Urothelium cell line (cell line): ENCODE measurements around the gene CRYBA4.

ENCODE experiments used
- DNase-seq: peaks from one replicate; pipeline ENCODE4 v3.0.0; 2011; ENCODE audit warnings: low spot score, mixed read lengths
- FAIRE-seq: peaks from 2 replicates; lab custom pipeline; 2011; peaks lifted over from hg19 to GRCh38; lab: Jason Lieb, UNC

CRYBA4 gene

DNA sequence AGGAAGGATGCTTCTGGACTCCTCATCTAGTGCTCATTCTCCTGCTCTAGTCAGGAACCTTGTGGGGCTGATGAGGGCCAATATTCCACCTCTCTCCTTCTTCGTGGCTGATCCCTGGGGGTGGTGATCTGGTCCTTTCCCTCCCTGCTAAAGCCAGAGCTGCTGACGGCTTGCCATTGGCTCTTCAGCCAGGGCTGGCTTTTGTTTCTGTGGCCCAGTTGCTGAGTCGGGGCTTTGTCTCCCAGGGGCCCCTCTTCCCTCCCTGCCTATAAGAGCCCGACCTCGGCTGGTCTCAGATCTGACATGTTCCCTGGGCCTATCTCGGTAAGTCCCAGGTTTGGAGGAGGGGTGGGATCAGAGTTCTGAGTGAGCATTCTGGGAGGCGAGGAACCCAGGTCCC, at the start of gene CRYBA4:
Gene CRYBA4, plus strand, starts transcription at position 301 of the 400 bp plus-strand sequence. CDS start 634 bp downstream, outside the sequence.
- FAIRE-seq = no peak
- no peak for DNase-seq

DNA sequence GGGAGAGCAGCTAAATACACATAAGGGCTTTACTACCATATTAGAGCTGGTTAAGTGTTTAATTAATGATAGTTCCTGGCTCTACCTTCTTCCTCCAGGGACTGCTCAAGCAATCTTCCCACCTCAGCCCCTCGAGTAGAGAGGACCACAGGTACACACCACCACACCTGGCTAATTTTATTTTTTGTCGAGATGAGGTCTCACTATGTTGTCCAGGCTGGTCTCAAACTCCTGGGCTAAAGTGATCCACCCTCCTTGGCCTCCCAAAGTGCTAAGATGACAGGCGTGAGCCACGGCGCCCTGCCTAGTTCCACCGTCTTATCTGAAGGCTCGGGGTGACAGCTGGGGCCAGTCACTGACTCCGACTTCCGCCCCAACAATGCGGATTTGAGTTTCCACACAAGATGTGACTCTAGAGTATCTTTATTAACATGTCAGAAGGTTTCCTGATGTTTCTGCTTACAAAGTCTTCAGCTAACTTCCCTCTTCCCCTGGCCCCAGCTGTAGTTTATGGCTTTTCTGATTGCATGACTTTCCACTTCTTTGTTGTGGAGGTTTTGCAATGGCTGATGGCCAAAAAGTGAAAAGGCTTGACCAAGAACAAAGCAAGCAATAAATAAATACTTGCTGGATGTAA, 48.6 kb upstream of the CRYBA4 start:
- DNase-seq = no peak
- FAIRE-seq = peak; percentile 5

DNA sequence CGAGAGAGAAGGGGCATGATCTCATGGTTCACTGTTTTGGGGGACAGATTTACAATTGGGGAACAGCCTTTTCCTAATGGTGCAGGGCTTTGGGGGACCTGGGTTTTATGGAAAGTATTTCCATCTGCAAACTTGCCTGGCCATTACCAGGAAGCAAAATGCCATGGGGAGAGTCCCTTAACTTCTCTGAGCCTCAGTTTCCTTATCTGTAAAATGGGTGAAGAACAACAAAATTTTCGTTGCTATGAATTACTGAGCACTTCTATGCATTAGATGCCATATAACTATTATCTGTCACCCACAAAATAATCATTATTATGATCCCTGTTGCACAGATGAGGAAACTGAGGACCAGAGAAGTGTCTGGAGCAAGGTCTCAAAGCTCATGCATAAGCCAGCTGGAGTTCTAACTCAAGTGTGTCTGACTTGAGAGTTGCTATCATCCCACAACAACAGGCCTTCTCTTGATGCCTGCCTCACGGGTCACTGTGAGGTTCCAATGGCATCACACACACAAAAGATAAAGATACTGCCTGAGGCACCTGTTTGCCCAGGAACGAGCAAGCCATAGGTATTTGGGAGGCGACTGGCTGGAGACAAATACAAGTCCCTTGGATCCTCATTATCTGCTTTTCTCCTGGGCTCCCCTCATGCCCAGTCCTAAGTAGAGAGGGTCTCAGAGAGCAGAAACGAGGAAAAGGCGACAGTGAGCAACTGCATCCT, 47.6 kb upstream of the CRYBA4 start:
- no peak for DNase-seq
- peak; percentile 50 for FAIRE-seq

DNA sequence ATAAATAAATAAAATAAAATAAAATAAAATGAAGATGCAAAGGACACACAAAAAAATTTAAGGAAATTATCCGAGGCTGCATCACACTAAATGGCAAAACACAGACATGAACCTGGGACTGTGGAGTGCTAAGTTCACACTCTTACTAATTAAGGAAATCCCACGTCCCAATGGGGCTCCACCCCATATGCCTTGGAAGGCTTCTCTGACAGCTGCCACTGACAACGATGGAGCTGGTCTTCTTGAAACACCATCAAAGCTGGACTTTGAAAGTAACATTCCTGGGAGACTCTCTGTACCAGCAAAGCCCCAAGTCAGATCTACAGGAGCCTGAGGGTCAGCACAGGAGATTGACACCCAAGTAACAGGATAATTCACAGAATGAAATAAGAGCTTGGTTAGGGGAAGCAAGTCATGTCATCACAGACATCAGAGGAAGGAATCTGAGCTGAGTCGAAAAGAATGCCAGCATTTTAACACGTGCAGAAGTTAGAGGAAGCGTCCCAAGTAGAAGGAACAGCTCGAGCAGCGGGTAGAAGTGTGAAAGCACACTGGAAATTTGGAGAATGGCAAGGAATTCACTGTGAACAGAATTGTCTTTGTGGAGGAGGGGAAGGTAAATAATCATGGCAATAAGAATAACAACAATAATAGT, 45.6 kb upstream of the CRYBA4 start:
- DNase-seq (no peak), FAIRE-seq (peak; percentile 35)

DNA sequence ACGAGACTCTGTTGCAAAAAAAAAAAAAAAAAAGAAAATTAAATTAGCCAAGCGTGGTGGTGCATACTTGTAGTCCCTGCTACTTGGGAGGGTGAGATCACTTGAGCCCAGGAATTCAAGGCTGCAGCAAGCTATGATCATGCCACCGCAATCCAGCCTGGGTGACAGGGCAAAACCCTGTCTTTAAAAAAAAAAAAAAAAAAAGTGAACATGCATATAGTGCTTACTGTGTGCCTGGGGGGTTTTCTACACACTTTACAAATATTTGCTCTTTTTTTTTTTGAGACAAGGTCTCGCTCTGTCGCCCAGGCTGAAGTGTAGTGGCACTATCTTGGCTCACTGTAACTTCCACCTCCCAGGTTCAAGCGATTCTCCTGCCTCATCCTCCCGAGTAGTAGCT, 44.7 kb upstream of the CRYBA4 start:
- FAIRE-seq (no peak), DNase-seq (no peak)

DNA sequence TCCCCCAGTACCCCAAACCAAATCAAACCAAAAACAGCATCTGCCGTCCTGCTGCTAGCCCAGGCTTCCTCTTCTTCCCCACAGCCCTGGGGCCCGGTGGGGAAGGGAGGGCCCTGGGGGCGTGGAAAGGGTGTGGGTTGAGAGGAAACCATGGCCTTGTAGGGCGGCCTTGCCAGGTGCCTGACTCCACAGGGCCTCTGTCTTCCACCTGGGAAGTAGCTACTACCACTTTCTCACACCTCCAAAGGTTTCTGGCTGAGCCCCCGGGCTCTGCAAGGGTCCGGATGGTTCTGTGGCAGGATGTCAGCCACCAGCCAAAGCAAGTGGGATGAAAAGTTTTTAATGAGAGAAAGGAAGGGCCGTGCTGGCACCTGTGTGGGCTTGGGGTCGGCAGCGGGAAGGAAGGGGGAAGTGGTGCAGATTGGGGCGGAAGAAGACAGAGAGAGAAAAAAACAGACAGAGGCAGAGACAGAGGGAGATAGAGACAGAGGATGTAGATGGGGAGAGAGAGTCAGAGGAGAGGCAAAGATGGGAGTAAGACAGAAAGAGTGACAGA, 42.4 kb upstream of the CRYBA4 start:
- no peak for FAIRE-seq
- no peak for DNase-seq

DNA sequence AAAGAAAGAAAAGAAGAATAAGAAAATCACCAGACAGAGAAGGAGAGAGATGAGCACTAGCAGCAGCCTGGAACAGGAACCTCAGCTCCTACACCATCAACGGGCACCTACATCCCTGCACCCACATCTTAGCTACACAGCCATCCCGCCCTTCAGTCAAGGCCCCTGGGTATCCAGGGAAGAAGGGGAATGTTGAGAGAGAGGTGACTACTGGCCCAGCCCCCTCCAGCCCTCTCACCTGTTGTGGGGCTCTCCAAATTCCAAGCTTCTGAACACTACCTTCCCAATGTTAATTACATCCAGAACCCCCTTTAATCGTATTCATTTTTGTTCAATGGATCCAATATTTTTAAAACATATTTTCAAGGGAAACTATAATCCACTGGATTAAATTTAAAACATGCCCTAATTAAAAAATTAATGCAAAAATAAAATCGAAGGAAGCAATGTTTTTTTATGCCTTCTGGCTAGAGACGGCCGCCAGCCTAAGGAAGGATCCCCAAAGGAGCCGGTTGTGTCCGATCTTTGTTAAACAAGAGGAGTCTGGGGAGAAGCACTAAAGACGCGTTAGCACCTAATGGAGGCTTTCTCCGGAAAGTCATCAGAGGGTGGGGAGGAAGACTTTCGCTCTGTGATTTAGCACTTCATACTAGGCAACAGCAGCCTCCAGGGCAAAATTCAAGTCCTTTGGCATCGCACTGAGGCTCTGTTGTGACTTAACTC, 41.4 kb upstream of the CRYBA4 start:
- FAIRE-seq (peak; percentile 62), DNase-seq (no peak)

DNA sequence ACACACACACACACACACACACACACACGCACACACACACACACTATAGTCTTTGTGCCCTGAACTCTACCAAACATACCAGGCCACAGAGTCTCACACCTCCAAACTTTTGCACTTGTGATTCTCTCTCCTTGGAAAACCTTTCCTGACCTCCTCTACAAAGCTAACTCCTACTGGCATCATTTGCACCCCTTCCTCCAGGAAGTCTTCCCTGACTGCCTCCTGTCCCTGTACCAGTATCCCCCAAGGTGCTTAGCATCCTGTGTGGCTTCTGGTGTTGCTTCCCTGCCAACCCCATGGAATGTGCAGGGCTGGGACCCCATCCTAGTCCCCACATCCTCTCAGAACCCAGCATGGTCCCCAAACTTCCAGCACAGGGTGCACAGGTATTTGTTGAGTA, 40.7 kb upstream of the CRYBA4 start:
- FAIRE-seq = peak; percentile 90
- no peak for DNase-seq

DNA sequence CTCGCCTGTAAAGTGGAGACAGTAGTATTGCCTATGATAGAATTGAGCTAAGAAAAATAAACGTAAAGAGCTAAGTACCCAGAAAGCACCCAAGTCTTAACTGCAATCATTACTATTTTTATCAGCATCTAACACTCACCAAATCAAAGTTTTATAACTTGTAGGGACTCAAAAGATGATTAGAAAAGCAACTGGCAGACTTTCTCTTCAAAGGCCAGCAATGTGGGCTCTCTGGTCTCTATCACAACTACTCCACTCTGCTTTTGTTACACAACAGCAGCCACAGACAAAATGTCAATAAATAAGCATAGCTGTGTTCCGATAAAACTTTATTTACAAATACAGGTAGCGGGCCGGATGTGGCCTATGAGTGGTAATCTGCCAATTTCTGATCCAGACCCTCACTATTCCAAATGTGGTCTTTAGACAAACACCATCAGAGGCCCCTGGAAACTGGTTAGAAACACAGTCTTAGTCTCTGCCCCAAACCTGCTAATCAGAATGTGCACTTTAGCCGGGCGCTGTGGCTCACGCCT, 40.1 kb upstream of the CRYBA4 start:
- peak; percentile 61 for FAIRE-seq
- no peak for DNase-seq

DNA sequence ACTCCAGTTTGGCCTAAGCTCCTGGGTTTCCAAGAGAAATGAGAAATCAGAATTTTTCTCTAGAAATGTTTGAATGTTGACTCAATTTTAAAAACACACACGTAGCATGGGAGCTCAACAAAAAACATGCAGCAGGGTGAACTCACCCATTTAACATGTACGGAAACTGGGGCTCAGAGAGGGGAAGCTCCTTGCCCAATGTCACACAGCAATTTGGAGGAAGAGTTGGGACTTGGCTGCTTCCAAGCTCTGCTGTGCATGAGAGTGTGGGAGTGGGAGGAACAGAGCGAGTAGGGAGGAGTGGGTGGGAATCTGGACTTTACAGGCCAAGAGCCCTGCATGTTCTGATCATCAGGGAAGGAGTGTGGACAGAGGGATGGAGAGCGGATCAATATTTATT, 37.8 kb upstream of the CRYBA4 start:
- DNase-seq (no peak), FAIRE-seq (peak; percentile 55)

DNA sequence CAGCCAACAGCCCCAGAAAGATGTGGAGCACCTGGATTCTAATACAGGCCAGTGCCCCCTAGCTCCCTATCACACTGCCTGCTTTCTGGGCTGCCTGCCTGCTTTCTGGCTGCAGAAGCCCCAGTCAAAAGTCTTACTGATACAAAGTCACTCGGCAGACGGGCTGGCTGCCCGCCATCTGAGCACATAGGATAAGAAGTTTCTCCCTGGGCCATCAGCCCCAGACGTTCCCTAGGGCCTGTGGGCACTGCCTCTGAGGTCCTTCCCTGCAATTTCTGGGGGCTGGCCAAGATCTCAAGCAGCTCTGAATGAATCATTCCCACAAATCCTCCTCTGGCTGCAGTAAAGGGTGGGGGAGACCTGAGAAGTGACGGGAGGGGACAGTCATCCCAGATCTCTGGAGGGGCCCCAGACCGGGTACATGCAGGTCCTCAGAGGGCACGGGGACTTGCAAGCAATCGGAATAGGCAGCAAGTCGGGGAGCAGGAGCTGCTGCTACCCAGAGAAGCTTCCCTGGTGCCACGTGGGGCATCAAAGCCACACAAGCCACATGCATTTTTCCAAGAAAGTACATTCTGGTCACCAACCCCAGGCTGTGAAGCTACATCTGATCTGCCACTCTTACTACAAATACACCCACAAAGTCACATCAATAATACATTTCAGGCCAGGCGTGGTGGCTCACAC, 36.5 kb upstream of the CRYBA4 start:
- FAIRE-seq = peak; percentile 96

DNA sequence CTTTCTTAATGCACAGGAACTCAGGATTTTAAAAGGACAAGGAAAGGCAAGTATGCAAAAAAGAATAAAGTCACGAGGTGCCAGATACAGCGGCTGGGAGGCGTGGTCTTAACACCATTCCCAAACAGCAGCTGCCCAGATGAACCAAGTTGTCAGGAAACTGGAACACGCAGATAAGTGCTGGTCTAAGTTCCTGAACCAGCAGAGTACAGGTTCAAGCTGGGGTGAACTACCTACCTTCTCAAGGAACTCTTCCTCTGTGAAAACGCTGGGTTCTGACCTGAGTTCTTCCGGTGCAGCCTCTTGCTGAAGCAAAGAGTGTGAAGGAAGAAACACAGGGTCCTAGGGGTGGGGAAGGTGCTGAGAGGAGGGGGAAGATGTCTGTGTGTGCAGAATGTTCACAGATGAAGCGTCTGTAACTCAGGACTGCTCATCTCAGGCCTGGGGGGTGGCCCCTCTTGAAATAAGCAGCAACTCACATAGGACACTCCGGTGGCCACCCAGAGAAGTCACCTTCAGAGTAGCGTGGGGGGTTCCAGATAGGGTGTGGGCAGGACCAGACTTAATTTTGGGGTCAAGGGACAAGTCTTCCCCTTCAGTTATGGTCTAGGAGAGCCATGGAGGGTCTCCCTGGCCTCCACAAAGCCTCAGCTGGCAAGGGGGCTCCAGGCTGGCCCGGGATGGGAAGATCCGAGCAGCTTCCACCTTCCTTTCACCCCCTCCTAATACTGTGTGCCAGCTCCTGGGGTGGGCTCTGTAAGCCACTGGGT, 35.0 kb upstream of the CRYBA4 start:
- no peak for DNase-seq
- FAIRE-seq = no peak

More for the DNA sequence above, 36.5 kb upstream of the CRYBA4 start:
- peak; percentile 94 for DNase-seq

DNA sequence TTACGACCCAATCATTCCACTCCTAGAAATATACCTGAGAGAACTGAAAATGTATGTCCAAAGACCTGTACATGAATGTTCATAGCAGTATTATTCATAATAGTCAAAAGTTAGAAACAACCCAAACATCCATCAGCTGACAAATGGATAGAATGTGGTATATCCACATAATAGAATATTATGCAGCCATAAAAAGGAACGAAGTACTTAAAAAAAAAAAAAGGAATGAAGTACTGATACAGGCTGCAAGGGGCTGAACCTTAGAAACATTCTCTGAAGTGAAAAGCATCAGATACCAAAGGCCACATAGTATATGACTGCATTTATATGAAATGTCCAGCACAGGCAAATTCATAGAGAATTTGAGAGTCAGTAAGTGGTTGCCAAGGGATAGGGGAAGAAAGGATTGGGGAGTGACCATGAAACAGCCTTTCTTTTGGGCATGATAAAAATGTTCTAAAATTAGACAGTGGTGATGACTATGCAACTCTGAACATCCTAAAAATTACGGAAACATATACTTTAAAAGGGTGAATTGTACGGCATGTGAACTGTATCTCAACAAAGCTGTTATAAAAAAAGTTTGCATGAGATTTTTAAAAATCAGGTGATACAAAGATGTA, 33.7 kb upstream of the CRYBA4 start:
- DNase-seq (no peak), FAIRE-seq (no peak)

DNA sequence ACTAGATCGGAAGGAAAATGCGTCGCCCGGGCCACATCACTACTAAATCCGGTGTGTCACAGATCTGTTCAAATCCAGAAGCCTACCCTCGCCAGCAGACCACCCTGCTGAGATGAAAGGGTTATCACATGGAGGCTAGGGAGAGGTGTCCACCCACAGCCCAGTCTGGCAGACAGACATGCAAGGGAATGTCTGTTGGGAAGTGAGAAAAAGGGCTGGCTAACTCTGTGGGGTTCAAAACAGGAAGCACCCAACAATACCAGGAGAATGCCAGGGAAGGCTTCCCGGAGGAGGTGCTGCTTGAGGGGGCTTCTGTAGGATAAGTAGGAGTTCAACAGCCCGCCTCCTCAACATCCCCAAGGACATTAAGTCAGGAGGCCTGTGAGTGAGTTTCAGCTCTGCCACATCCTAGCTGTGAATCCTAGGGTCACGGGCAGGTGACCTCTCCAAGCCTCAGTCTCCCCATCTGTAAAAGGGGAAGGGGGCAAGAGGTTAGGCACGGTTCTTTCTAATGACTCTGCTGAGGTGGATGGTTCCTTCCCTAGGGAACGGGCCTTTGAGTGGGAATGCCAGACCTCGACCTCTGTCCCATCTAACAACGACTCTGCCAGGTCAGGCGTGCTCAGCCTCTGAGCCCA, 32.9 kb upstream of the CRYBA4 start:
- DNase-seq (no peak), FAIRE-seq (peak; percentile 50)

DNA sequence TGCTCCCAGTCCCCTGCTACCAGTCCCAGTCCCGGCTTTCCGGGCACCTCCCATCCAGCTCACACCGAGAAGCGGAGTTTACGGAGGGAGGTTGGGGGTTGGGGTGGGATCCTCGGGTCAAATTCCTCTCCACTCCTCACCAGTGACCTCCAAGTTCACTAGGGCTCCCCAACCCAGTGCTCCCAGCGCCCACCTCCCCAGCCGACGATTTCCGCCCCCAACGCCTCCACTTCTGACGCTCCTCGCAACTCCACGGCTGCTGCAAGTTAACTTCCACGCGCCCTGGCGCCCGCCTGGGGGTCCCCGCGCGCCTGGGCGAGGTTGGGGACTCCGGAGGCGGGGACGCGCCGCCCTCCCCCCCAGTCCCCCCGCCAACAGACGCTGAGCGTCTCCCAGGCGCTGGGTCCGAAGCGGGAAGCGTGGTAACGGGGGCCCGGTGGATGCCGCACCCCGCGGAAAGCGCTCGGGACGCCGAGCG, 32.4 kb upstream of the CRYBA4 start:
- peak; percentile 90 for FAIRE-seq

DNA sequence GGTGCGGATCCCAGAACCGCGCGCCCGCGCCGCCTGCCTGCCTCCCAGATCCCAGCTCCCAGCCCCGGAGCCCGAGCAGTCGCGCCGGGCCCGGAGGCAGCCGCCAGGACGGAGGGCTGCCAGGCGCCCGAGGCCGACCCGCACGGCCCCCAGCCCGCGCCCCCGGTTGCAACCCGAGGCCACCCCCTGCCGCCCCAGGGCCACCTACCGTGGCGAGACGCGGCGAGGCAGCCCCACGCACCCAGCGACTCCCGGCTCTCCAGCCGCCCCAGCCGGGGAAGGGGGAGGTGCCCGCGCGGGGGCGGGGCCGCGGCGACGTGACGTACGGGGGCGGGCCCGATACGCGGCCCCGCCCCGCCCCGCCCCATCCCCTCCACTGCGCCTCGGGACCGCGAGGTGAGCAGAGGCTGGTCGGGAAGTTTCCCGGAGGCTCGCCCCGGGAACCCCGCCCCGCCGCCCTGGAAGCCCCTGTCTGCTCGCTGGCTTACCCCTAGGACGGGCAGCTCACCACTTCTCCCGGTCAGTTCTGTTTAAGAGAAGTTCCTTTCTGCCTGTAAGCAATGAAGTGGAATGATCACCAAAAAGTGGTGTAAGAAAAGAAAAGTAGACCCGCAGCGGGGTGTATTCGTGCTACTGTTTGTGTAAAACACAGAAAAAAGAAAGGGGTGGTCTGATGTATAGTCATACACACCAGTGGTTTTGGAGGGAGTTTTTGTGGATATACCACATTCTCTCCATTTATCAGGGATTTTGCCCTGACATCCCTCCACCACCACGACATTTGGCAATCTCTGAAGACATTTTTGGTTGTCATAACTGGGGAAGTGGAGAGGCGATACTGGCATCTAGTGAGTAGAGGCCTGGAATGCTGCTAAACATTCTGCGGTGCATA, 31.7 kb upstream of the CRYBA4 start, which contains the start of gene TPST2:
Gene TPST2, minus strand, starts transcription at position 288 of the 892 bp plus-strand sequence. CDS start 48,502 bp downstream, outside the sequence.
- peak; percentile 98 for DNase-seq
- peak; percentile 100 for FAIRE-seq

More for the DNA sequence above, 32.4 kb upstream of the CRYBA4 start:
- DNase-seq = peak; percentile 75

DNA sequence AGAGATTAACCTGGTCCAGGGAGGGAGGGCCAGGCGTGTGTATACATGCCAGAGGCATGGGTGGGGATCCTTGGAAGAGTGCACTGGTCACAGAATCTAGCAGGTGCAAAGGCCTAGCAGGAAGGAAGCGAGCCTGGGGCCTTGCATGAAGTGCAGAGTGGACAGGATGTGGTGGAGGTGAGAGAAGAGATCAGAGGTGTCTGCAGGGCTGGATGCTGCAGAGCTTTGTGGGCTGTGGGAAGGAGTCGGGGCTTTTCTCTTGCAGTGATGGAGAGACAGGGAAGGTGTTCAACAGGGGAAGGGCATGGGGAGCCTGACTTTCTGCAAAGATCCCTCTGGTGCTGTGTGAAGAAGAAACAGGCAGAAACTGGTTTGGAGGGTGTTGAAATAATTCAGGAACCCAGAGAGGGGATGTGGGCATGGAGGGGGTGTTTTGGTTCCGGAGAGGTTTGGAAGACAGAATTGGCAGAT, 29.3 kb upstream of the CRYBA4 start:
- FAIRE-seq = no peak
- DNase-seq = no peak
